ENCODE results near the gene ZBTB4. TPM values are rescaled to one million over a fixed set of nuclear protein-coding genes. Genes with fewer than 3 reads are reported as not detected.

The ZBTB4 gene
- total RNA-seq, 1 experiment from 2014 or later = 17.1 TPM

GRCh38 chr17:7432296-7432695 lies 47.1 kb downstream of the ZBTB4 start:
- peaks cover 9 to 27% of the 10 kb centered on the region in 2 experiments for H3K4me1 ChIP-seq (ENCODE audit: control insufficient read depth in 1 of 2, insufficient read depth in 2 of 2, low read length in 2 of 2)
- no peak overlapping the region for H3K4me2 ChIP-seq (ENCODE audit: low read length)
- no peaks in the 10 kb centered on the region for H3K36me3 ChIP-seq (ENCODE audit: control insufficient read depth in 1 of 2, insufficient read depth in 2 of 2, low read length in 2 of 2)
- RAD21 ChIA-PET (ENCODE audit: low non-redundant PET in 1 of 2, low total read pairs in 2 of 2, uncharacterized antibody in 2 of 2, unreplicated experiment in 2 of 2) = no interaction called here
- H2AFZ ChIP-seq (ENCODE audit: low read depth, low read length, poor library complexity, severe bottlenecking) = no peak overlapping the region
- H3K4me3 ChIP-seq (replicated peaks in 1 of 2; ENCODE audit: low read depth in 1 of 2, low read length in 2 of 2) = no peak overlapping the region
- BruUV-seq (replicated peaks) = no TSS peak
- H3K27me3 ChIP-seq (ENCODE audit: insufficient read depth, low read length) = no peaks in the 10 kb centered on the region
- H3K27ac ChIP-seq (ENCODE audit: low read depth, low read length) = no peak overlapping the region
- CTCF ChIA-PET = no interaction called here
- H3K9ac ChIP-seq (ENCODE audit: low read length) = no peak overlapping the region
- H3K9me3 ChIP-seq (ENCODE audit: control insufficient read depth in 1 of 2, insufficient read depth in 1 of 2, low read depth in 1 of 2, low read length in 2 of 2) = no peaks in the 10 kb centered on the region; a peak in 1 of 4 replicates
- no peaks in the 10 kb centered on the region for H3K79me2 ChIP-seq (ENCODE audit: insufficient read depth, low read length)
- no peaks in the 10 kb centered on the region for H3K9me2 ChIP-seq (ENCODE audit: insufficient read depth)
- POLR2A ChIA-PET = interaction anchor here (0.6 kb wide), 1 partner anchor 425 kb away, joined by 3 read pairs; the partner anchor contains the start of gene NAA38
- TF ChIP-seq CTCF (IDR thresholded peaks at IDR 0.05 in 2 of 3, conservative IDR thresholded peaks at IDR 0.05 in 1 of 3; ENCODE audit: borderline replicate concordance in 1 of 3, insufficient read depth in 1 of 3, low read depth in 2 of 3, low read length in 2 of 3) (no peak), CEBPB (IDR thresholded peaks at IDR 0.05; ENCODE audit: low read depth) (no peak), EGR1 (IDR thresholded peaks at IDR 0.05; ENCODE audit: low read depth) (no peak), EZH2phosphoT487 (IDR thresholded peaks at IDR 0.05; ENCODE audit: borderline replicate concordance) (no peak), TCF7L2 (IDR thresholded peaks at IDR 0.05; ENCODE audit: borderline replicate concordance, extremely low read depth, insufficient read depth, insufficient read length) (no peak), ATF3 (IDR thresholded peaks at IDR 0.05) (no peak), SRF (IDR thresholded peaks at IDR 0.05; ENCODE audit: low read depth) (no peak)
- intact Hi-C loops (cut with micrococcal nuclease) = loop anchor here (10.0 kb wide), 1 partner anchor 167 kb away; the partner anchor contains the start of gene CLDN7
- no peaks in the 10 kb centered on the region for H4K20me1 ChIP-seq (ENCODE audit: insufficient read depth)
- ATAC-seq = no peak
- no peak for DNase-seq (ENCODE audit: low read depth, low spot score)

- Histone ChIP-seq H3K27me3 (ENCODE audit: insufficient read depth, low read length) (no peaks in the 10 kb centered on the region), H3K4me3 (replicated peaks in 1 of 2; ENCODE audit: low read depth in 1 of 2, low read length in 2 of 2) (no peak overlapping the region), H3K9ac (ENCODE audit: low read length) (no peak overlapping the region), H3K4me2 (ENCODE audit: low read length) (no peak overlapping the region), H3K9me2 (ENCODE audit: insufficient read depth) (no peaks in the 10 kb centered on the region), H3K9me3 (ENCODE audit: control insufficient read depth in 1 of 2, insufficient read depth in 1 of 2, low read depth in 1 of 2, low read length in 2 of 2) (no peaks in the 10 kb centered on the region; a peak in 1 of 4 replicates), H2AFZ (ENCODE audit: low read depth, low read length, poor library complexity, severe bottlenecking) (no peak overlapping the region), H4K20me1 (ENCODE audit: insufficient read depth) (no peaks in the 10 kb centered on the region), H3K27ac (ENCODE audit: low read depth, low read length) (no peak overlapping the region), H3K36me3 (ENCODE audit: control insufficient read depth in 1 of 2, insufficient read depth in 2 of 2, low read length in 2 of 2) (no peaks in the 10 kb centered on the region), H3K4me1 (ENCODE audit: control insufficient read depth in 1 of 2, insufficient read depth in 2 of 2, low read length in 2 of 2) (peaks cover under 1 to 16% of the 10 kb centered on the region in 2 experiments), H3K79me2 (ENCODE audit: insufficient read depth, low read length) (no peaks in the 10 kb centered on the region)
- intact Hi-C loops (cut with micrococcal nuclease) = loop anchor here (10.0 kb wide), 1 partner anchor 166 kb away; the partner anchor contains the start of gene CLDN7
- ChIA-PET RAD21 (ENCODE audit: low non-redundant PET in 1 of 2, low total read pairs in 2 of 2, uncharacterized antibody in 2 of 2, unreplicated experiment in 2 of 2) (no interaction called here), POLR2A (no interaction called here), CTCF (no interaction called here)
- BruUV-seq (replicated peaks) = no TSS peak
- no peak for ATAC-seq
- DNase-seq (ENCODE audit: low read depth, low spot score) = no peak
- TF ChIP-seq ELF1 (IDR thresholded peaks at IDR 0.05; ENCODE audit: borderline replicate concordance, low read depth) (no peak), CTCF (IDR thresholded peaks at IDR 0.05 in 2 of 3, conservative IDR thresholded peaks at IDR 0.05 in 1 of 3; ENCODE audit: borderline replicate concordance in 1 of 3, insufficient read depth in 1 of 3, low read depth in 2 of 3, low read length in 2 of 3) (no peak), EZH2phosphoT487 (IDR thresholded peaks at IDR 0.05; ENCODE audit: borderline replicate concordance) (no peak), CEBPB (IDR thresholded peaks at IDR 0.05; ENCODE audit: low read depth) (no peak), POLR2AphosphoS5 (IDR thresholded peaks at IDR 0.05; ENCODE audit: low read depth, low read length) (no peak), YY1 (IDR thresholded peaks at IDR 0.05; ENCODE audit: extremely low read depth, insufficient replicate concordance, low read depth, low read length) (no peak)
- TF ChIP-seq, protein P1, sequence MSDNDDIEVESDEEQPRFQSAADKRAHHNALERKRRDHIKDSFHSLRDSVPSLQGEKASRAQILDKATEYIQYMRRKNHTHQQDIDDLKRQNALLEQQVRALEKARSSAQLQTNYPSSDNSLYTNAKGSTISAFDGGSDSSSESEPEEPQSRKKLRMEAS (IDR thresholded peaks at IDR 0.05) = no peak
These were observed 48.2 kb downstream of the ZBTB4 start for GRCh38 chr17:7431231-7431630.

Data from HCT116 (cell line).